Uterus (tissue), 2 donors: Measurements from ENCODE around the gene ADAMTS12.

Experiments
- CTCF ChIP-seq, 4 experiments: fragments of 200-600 bp in 2 of 4; fragments of 450-650 bp in 2 of 4; sonication (generic) in 2 of 4; IDR thresholded peaks; one replicate each; pipeline ENCODE4 v1.5.1; 2016 to 2019; ENCODE audit warnings: antibody characterized with exemption in 4 of 4, mild to moderate bottlenecking in 2 of 4, moderate library complexity in 1 of 4
- POLR2A ChIP-seq, 2 donors: fragments of 450-650 bp; IDR thresholded peaks; one replicate each; pipeline ENCODE4 v1.6.1; 2016; ENCODE audit warnings: antibody characterized with exemption in 2 of 2, mild to moderate bottlenecking in 1 of 2, moderate library complexity in 1 of 2

GRCh38 chr5:33490071-33490665, 401.6 kb downstream of the ADAMTS12 start:
- TF ChIP-seq CTCF (IDR thresholded peaks at IDR 0.05) = no peak
- no peak for TF ChIP-seq POLR2A (IDR thresholded peaks at IDR 0.05)
